Neural crest cell (in vitro differentiated cells): ENCODE measurements around the gene TRAPPC8. TPM values are rescaled to one million over a fixed set of nuclear protein-coding genes. Genes with fewer than 3 reads are reported as not detected.
A peak's percentile ranks its signal among the peaks of the same experiment; 100 is the strongest.
"Not testable (repeated sequence)": the region's sequence is repeated elsewhere in the genome, so short reads cannot be mapped to it uniquely, and the experiment has no call there.

Experiments used
- DNase-seq: peaks from one replicate; pipeline ENCODE4 v3.0.0; 2021; ENCODE audit warnings: low read depth, mixed read lengths, low spot score
- H3K27ac Mint-ChIP-seq: one replicate; pipeline ENCODE4 v1.8.0; 2021; ENCODE audit warnings: mild to moderate bottlenecking, mixed read lengths; ENCODE audit not compliant: unreplicated experiment
- H3K27me3 Mint-ChIP-seq: 2 replicates; pipeline ENCODE4 v1.8.0; 2021; ENCODE audit warnings: low read depth, mild to moderate bottlenecking, mixed read lengths
- H3K36me3 Mint-ChIP-seq: 2 replicates; pipeline ENCODE4 v1.8.0; 2021; ENCODE audit warnings: low read depth, mild to moderate bottlenecking, mixed read lengths
- H3K4me1 Mint-ChIP-seq: 2 replicates; pipeline ENCODE4 v1.8.0; 2021; ENCODE audit warnings: mixed read lengths
- H3K4me3 Mint-ChIP-seq: one replicate; pipeline ENCODE4 v1.8.0; 2021; ENCODE audit warnings: mild to moderate bottlenecking, mixed read lengths
- H3K9me3 Mint-ChIP-seq: 2 replicates; pipeline ENCODE4 v1.8.0; 2021; ENCODE audit warnings: mixed read lengths
- CTCF ChIP-seq: fragments of 200-600 bp; sonication (generic); conservative IDR thresholded peaks from 2 replicates; pipeline ENCODE4 v1.5.0; 2021; ENCODE audit warnings: antibody characterized with exemption, mild to moderate bottlenecking
- total RNA-seq: library from RNA; stranded (reverse); gene quantifications from 2 replicates; pipeline ENCODE4 v1.2.1, GENCODE V29; 2021

The TRAPPC8 gene
- total RNA-seq, 1 donor from 2014 or later = 27.7 TPM

GRCh38 chr18:31920277-31920676 is 22.7 kb downstream of the TRAPPC8 start:
- H3K36me3 Mint-ChIP-seq = peaks cover 8% of the 10 kb centered on the region
- H3K4me3 Mint-ChIP-seq = no peak overlapping the region
- DNase-seq = no peak
- no peaks in the 10 kb centered on the region for H3K4me1 Mint-ChIP-seq
- no peak overlapping the region for H3K27ac Mint-ChIP-seq
- no peaks in the 10 kb centered on the region for H3K27me3 Mint-ChIP-seq
- H3K9me3 Mint-ChIP-seq = no peaks in the 10 kb centered on the region
- no peak for TF ChIP-seq CTCF

- not testable (repeated sequence) for H3K9me3 Mint-ChIP-seq, H3K4me1 Mint-ChIP-seq, H3K36me3 Mint-ChIP-seq, H3K27me3 Mint-ChIP-seq, H3K4me3 Mint-ChIP-seq, DNase-seq, H3K27ac Mint-ChIP-seq
Measured at GRCh38 chr18:31919366-31919765, 23.6 kb downstream of the TRAPPC8 start.

GRCh38 chr18:31918733-31919132 is 24.2 kb downstream of the TRAPPC8 start:
- peaks cover 3% of the 10 kb centered on the region for H3K36me3 Mint-ChIP-seq
- no peak for TF ChIP-seq CTCF
- no peaks in the 10 kb centered on the region for H3K27me3 Mint-ChIP-seq
- no peaks in the 10 kb centered on the region for H3K9me3 Mint-ChIP-seq
- DNase-seq = no peak
- H3K27ac Mint-ChIP-seq = no peak overlapping the region
- no peak overlapping the region for H3K4me3 Mint-ChIP-seq
- H3K4me1 Mint-ChIP-seq = no peaks in the 10 kb centered on the region

GRCh38 chr18:31901063-31901462 is 41.9 kb downstream of the TRAPPC8 start:
- TF ChIP-seq CTCF = no peak
- Mint-ChIP-seq H3K36me3 (peaks cover 8% of the 10 kb centered on the region), H3K9me3 (no peaks in the 10 kb centered on the region), H3K4me1 (no peaks in the 10 kb centered on the region), H3K27ac (peak overlapping the region; percentile 22), H3K4me3 (no peak overlapping the region), H3K27me3 (no peaks in the 10 kb centered on the region)
- DNase-seq = no peak

GRCh38 chr18:31899771-31900170 is 43.2 kb downstream of the TRAPPC8 start:
- H3K4me3 Mint-ChIP-seq, H3K36me3 Mint-ChIP-seq, H3K27me3 Mint-ChIP-seq, H3K27ac Mint-ChIP-seq, H3K9me3 Mint-ChIP-seq, H3K4me1 Mint-ChIP-seq, DNase-seq: not testable (repeated sequence)

- Mint-ChIP-seq H3K27me3 (no peaks in the 10 kb centered on the region), H3K27ac (no peak overlapping the region), H3K4me1 (no peaks in the 10 kb centered on the region), H3K36me3 (peaks cover 12% of the 10 kb centered on the region), H3K9me3 (no peaks in the 10 kb centered on the region), H3K4me3 (no peak overlapping the region)
- DNase-seq = no peak
- no peak for TF ChIP-seq CTCF
Measured at GRCh38 chr18:31892936-31893335, 50.0 kb downstream of the TRAPPC8 start.

- Mint-ChIP-seq H3K4me3 (no peak overlapping the region), H3K27me3 (no peaks in the 10 kb centered on the region), H3K9me3 (no peaks in the 10 kb centered on the region), H3K4me1 (no peaks in the 10 kb centered on the region), H3K36me3 (peaks cover 20% of the 10 kb centered on the region), H3K27ac (no peak overlapping the region)
- no peak for TF ChIP-seq CTCF
- no peak for DNase-seq
Measured at GRCh38 chr18:31891566-31891965, 51.4 kb downstream of the TRAPPC8 start.
